HFFc6 (cell line): ENCODE results near the gene SGK2. TPM values are rescaled to one million over a fixed set of nuclear protein-coding genes. Genes with fewer than 3 reads are reported as not detected.
A peak's percentile ranks its signal among the peaks of the same experiment; 100 is the strongest.

Experiments used
- DNase-seq: peaks from one replicate; pipeline ENCODE4 v3.0.0-alpha.2; 2018
- H3K27ac Mint-ChIP-seq: 2 replicates; pipeline ENCODE4 v1.8.0; 2020; ENCODE audit warnings: mild to moderate bottlenecking, mixed read lengths
- H3K27me3 Mint-ChIP-seq: 2 replicates; pipeline ENCODE4 v1.8.0; 2021; ENCODE audit warnings: mild to moderate bottlenecking, moderate library complexity, mixed read lengths; ENCODE audit not compliant: insufficient read depth
- H3K36me3 Mint-ChIP-seq: 2 replicates; pipeline ENCODE4 v1.8.0; 2021; ENCODE audit warnings: low read depth, mixed read lengths
- H3K4me1 Mint-ChIP-seq: 2 replicates; pipeline ENCODE4 v1.8.0; 2020; ENCODE audit warnings: low read depth, mixed read lengths
- H3K4me3 Mint-ChIP-seq: 2 replicates; pipeline ENCODE4 v1.8.0; 2020; ENCODE audit warnings: mild to moderate bottlenecking, moderate library complexity, mixed read lengths
- H3K9me3 Mint-ChIP-seq: 2 replicates; pipeline ENCODE4 v1.8.0; 2020; ENCODE audit warnings: mild to moderate bottlenecking, mixed read lengths
- total RNA-seq, 6 experiments: library from RNA; stranded (reverse); fragmentation: NEBNext Ultra II Directional; extraction: Animal tissue kit (Norgen Biotek cat#: 25700); gene quantifications; 2 replicates in 1 of 6; 3 replicates in 5 of 6; pipeline ENCODE4 v1.2.3, GENCODE V29; 2021
- TF ChIP-seq, protein P1 (sequence below): fragments of 200-600 bp; sonication (generic); IDR thresholded peaks from 2 replicates; pipeline ENCODE4 v1.5.0; 2021; ENCODE audit warnings: antibody characterized with exemption, mild to moderate bottlenecking

The SGK2 gene
- total RNA-seq, 6 experiments from 2014 or later: 0.09 TPM; not detected in 5

DNA sequence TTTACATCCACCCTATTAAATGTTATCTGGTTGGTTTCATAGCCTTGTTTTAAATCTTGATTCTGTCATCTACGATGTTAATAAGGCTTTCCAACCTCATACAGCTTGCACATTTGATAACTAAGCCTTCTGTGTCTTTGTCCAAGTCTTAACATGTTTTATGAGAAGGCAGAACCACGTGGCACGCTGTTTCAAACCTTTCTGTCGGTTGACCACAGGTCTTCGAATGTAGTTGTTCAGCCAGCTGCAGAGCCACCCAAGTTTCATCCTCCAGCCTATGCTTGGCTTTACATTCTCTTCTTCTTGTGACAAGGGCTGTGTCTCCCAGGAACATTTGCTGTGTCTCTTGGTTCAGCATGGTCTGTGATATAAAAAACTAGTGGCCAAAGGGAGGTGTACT is 15.7 kb upstream of the SGK2 start:
- Mint-ChIP-seq H3K36me3 (peaks cover 22% of the 10 kb centered on the region), H3K27me3 (peaks cover 24% of the 10 kb centered on the region), H3K27ac (no peak overlapping the region), H3K9me3 (peaks cover 9% of the 10 kb centered on the region), H3K4me3 (no peak overlapping the region), H3K4me1 (peaks cover 24% of the 10 kb centered on the region)
- DNase-seq: no peak
- TF ChIP-seq, protein P1, sequence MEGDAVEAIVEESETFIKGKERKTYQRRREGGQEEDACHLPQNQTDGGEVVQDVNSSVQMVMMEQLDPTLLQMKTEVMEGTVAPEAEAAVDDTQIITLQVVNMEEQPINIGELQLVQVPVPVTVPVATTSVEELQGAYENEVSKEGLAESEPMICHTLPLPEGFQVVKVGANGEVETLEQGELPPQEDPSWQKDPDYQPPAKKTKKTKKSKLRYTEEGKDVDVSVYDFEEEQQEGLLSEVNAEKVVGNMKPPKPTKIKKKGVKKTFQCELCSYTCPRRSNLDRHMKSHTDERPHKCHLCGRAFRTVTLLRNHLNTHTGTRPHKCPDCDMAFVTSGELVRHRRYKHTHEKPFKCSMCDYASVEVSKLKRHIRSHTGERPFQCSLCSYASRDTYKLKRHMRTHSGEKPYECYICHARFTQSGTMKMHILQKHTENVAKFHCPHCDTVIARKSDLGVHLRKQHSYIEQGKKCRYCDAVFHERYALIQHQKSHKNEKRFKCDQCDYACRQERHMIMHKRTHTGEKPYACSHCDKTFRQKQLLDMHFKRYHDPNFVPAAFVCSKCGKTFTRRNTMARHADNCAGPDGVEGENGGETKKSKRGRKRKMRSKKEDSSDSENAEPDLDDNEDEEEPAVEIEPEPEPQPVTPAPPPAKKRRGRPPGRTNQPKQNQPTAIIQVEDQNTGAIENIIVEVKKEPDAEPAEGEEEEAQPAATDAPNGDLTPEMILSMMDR: no peak; the same call in 1 of the 2 replicates

GRCh38 chr20:43544501-43544900 is 14.3 kb upstream of the SGK2 start:
- H3K4me3 Mint-ChIP-seq: no peak overlapping the region
- H3K9me3 Mint-ChIP-seq: peaks cover 9% of the 10 kb centered on the region
- no peak for DNase-seq
- TF ChIP-seq, protein P1: no peak
- H3K36me3 Mint-ChIP-seq: peaks cover 22% of the 10 kb centered on the region
- peaks cover 23% of the 10 kb centered on the region for H3K4me1 Mint-ChIP-seq
- no peak overlapping the region for H3K27ac Mint-ChIP-seq
- H3K27me3 Mint-ChIP-seq: peaks cover 19% of the 10 kb centered on the region

DNA sequence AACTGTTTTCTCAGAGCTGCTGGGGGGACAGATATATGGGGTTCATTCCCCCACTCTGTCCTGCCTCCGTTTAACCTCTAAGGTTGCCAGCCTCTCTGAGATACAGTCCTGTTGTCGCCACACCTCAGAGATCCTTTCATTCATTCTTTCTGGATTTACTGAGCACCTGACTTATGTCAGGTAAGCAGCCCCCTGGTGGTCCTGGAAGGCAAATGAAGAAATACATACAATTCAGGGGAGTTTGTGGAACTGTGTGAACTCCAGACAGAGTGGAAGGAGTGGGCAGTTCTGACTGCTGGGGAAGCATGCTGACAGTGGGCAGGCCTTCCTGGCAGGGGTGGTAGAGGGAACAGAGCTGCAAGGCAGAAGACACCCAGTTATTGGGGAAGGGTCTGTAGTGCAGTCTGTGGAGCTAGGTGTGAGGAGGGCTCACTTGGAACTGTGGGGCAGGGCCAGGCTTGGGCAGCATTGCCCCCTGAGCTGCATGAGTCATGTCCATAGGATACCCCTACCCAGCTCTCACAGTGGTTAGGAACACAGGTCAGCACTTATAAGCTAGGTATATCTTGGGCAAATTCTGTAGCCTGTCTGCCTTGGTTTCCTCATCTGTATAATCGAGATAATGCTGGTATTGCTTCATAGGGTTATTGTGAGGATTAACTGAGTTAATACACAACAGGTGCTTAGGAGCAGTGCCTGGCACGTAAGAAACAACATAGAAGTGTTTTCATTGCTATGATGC is 12.8 kb upstream of the SGK2 start:
- H3K4me3 Mint-ChIP-seq: no peak overlapping the region
- H3K9me3 Mint-ChIP-seq: peaks cover 9% of the 10 kb centered on the region
- H3K27ac Mint-ChIP-seq: no peak overlapping the region
- no peak for DNase-seq
- TF ChIP-seq, protein P1: peak; percentile 13; the same call in 1 of the 2 replicates
- H3K27me3 Mint-ChIP-seq: peaks cover 18% of the 10 kb centered on the region
- peaks cover 22% of the 10 kb centered on the region for H3K36me3 Mint-ChIP-seq
- H3K4me1 Mint-ChIP-seq: peaks cover 19% of the 10 kb centered on the region

- H3K27me3 Mint-ChIP-seq: peaks cover 23% of the 10 kb centered on the region
- H3K4me3 Mint-ChIP-seq: no peak overlapping the region
- TF ChIP-seq, protein P1: no peak
- H3K4me1 Mint-ChIP-seq: peaks cover 5% of the 10 kb centered on the region; the same call in 1 of the 2 replicates
- no peak for DNase-seq
- peaks cover 9% of the 10 kb centered on the region for H3K9me3 Mint-ChIP-seq
- no peak overlapping the region for H3K27ac Mint-ChIP-seq
- peaks cover 13% of the 10 kb centered on the region for H3K36me3 Mint-ChIP-seq
Observed at GRCh38 chr20:43548273-43548880, 10.4 kb upstream of the SGK2 start.

DNA sequence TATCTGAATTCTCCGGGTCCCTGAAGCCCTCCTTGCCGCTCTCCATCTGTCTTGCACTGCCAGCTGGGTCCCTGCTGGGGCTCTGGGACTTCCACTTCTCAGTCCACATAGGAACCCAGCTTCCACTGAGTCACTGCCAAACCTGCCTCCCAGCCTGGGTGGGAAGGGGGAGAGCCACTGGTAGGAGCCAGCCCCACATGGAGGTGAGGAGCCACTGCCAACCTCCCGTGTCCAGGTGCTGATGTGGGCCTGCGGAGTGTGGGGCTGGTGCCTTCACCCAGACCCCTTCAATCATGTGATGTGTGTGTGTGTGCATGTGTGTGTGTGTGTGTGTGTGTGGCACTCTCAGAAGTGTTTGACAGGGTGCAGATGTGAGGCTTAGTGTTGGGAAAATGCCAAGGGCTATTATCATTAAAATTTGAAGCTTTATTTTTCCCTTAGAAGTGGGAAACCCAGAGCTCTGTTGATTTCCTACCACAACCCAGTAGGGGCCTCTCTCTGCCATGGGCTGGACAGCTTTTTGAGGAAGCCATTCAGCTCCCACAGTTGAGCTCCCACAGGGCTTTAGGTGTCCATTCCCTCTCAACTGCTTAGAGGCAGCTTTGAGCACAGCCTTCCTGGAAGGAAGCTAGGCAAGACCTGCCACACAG is 9.3 kb upstream of the SGK2 start:
- peaks cover 7% of the 10 kb centered on the region for H3K36me3 Mint-ChIP-seq
- H3K4me1 Mint-ChIP-seq: peaks cover 5% of the 10 kb centered on the region; the same call in 1 of the 2 replicates
- peaks cover 20% of the 10 kb centered on the region for H3K27me3 Mint-ChIP-seq
- H3K4me3 Mint-ChIP-seq: no peak overlapping the region
- TF ChIP-seq, protein P1: no peak
- H3K9me3 Mint-ChIP-seq: peaks cover 9% of the 10 kb centered on the region
- no peak overlapping the region for H3K27ac Mint-ChIP-seq
- DNase-seq: no peak
